ENCODE measurements around the gene FAM32A.

Gene FAM32A

DNA sequence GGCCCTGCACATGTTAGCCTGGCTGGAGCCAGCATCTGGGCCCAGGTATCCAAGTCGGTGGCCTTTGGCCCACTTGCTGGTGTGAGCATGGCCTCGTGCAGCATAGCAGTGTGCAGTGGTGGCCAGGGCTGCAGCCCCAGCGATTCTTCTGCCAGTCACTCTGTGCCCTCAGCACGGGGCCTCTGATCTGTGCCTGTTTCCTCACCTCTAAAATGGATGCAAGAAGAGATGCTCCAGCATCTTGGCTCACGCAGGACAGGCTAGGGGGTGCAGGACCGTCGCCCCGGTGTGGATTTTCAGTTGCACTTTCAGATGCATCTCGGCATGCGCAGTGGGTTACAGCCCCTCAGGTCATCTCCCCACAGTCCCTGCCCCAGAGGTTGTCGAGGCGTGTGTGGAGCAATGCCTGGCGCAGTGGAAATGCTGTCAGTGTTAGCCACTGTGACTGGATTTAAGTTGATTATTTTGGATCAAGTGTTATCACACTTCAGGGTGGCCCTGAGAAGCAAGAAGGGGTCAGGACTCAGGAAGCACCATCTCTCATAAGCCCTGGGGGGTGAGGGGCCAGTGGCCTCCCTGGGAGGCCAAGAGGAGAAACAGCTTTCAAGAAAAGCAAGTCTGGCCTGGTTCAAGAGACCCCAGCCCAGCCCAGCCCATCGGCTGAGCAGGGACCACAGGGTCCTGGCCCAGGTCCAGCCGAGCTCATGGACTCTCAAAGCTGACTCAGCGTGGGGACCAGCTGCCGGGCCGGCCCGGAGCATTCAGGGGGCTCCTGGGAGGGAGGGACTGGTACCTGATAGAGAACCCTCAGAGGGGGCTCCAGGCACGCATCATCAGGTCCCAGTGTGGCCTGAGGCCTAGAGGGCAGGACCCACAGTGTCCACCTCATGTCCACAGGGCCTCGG, 40.3 kb downstream of the FAM32A start:
- no peak for DNase-seq (ENCODE audit: low read depth in 2 of 2)

DNA sequence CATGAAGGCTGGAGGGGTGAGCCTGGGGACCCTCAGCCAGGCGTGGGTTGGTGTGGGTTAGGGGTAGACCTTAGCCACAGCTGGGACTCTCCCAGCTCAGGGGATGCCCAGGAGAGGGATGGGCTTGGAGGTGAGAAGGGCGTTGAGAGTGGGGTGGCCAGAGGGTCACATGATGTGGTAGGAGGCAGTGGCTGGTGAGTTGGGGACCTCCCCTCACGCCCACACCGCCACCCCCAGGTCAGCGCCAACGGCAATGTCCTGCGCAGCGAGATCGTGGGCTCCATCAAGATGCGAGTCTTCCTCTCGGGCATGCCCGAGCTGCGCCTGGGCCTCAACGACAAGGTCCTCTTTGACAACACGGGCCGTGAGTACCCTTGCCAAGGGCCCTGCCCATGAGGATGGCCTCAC, 41.0 kb downstream of the FAM32A start:
- no peak for DNase-seq (ENCODE audit: low read depth in 2 of 2)

DNA sequence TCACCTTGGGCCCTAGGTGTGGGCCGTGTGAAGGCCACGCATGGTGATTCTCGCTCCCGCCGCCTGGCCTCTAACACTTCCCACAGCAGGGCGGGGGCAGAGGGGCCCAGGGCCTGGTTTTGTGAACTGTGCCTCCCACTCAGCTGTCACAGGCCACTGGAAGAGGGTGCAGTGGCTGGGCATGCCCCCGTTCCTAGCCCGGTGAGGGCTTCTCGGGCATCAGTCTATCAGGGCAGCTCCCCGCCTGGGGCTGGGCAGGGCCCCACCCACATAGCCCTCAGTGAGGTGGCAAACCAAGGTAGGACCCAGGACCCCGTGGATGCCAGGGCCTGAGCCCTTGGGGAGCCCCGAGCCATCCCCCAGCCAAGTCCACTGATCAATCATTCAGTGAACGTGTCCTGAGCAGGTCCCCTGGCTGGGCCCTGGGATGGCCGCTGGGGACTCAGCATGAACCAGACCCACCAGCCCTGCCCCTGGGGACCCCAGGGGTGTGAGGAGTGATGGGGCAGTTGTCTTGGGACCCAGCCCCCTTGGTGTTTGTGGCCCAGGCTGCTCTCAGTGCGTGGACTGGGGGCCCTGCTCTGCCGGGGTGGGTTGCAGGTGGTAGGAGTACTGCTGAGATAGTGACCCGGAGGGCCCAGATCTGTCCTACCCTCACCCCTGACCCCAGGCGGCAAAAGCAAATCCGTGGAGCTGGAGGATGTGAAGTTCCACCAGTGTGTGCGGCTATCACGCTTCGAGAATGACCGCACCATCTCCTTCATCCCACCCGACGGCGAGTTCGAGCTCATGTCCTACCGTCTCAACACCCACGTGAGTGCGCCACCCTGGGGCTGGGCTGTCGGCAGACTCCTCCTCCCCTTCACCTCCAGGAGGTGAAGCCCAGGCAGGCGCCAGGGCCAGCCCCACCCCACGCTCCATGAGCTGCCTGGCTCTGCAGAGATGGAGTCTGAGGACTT, 41.9 kb downstream of the FAM32A start:
- DNase-seq (ENCODE audit: low read depth in 2 of 2): no peak

- DNase-seq (ENCODE audit: low read depth in 2 of 2): no peak
Observed at GRCh38 chr19:16227837-16228636, 42.8 kb downstream of the FAM32A start.

DNA sequence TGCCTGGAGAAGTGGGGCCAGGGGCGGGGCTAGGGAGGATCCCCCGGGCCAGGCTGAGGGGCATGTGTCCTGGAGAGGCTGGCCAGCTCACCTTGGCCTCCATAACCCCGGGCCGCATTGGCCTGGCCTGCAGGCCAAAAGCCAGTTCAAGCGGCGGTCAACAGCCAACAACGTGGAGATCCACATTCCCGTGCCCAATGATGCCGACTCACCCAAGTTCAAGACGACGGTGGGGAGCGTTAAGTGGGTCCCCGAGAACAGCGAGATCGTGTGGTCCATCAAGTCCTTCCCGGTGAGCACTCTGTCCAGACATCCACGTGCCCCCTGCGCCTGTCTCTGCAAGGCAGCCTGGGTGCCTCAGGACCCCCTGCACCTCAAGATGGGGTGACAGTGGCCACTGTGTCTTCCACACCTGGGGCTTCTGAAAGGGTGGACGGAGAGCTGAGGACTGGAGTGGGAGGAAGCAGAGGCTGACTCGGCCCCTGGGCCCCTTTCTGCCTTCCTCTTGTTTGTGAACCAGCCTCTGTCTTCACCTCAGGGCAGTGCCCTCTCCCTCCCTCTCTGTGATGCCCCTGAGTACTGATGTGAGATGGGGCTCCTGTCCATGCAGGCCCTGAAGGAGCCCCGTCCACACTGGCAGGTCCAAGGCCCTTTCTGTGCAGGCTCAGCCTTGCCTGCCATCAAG, 43.6 kb downstream of the FAM32A start:
- DNase-seq (ENCODE audit: low read depth in 2 of 2): no peak

- no peak for DNase-seq (ENCODE audit: low read depth in 2 of 2)
Observed at GRCh38 chr19:16229322-16229641, 44.1 kb downstream of the FAM32A start.

- no peak for DNase-seq (ENCODE audit: low read depth in 2 of 2)
Observed at GRCh38 chr19:16232127-16232526, 46.9 kb downstream of the FAM32A start.

- DNase-seq (ENCODE audit: low read depth in 2 of 2): no peak
Observed at GRCh38 chr19:16232568-16232967, 47.4 kb downstream of the FAM32A start.

DNA sequence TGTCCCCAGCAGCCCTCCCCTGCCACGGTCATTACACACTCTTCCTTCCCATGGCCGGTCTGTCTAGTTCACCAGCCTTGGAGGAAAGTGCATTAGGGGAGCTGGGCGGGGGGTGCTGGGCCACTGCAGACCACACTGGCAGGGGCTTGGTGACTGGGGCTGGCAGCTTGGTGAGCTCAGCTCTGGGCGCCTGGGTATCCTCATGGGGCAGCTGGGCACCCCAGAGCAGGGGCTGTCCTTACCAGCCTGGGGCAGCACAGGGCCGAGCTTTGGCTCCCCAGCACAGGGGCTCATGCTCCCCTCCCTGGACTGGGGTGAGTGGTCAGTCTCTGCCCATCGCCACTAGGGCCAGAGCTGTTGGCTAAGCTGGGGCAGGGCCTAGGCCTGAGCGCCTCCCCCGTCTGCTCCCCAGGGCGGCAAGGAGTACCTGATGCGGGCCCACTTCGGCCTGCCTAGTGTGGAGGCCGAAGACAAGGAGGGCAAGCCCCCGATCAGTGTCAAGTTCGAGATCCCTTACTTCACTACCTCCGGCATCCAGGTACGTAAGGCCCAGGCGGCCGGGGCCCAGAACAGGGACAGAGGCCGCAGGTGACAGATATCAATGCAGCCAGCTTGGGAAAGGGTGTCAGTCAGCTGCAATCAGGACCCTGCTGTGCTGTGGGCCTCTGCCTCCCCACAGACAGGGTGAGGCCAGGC, 48.0 kb downstream of the FAM32A start:
- DNase-seq (ENCODE audit: low read depth in 2 of 2): no peak

- no peak for DNase-seq (ENCODE audit: low read depth in 2 of 2)
Observed at GRCh38 chr19:16233836-16234551, 48.8 kb downstream of the FAM32A start.

DNA sequence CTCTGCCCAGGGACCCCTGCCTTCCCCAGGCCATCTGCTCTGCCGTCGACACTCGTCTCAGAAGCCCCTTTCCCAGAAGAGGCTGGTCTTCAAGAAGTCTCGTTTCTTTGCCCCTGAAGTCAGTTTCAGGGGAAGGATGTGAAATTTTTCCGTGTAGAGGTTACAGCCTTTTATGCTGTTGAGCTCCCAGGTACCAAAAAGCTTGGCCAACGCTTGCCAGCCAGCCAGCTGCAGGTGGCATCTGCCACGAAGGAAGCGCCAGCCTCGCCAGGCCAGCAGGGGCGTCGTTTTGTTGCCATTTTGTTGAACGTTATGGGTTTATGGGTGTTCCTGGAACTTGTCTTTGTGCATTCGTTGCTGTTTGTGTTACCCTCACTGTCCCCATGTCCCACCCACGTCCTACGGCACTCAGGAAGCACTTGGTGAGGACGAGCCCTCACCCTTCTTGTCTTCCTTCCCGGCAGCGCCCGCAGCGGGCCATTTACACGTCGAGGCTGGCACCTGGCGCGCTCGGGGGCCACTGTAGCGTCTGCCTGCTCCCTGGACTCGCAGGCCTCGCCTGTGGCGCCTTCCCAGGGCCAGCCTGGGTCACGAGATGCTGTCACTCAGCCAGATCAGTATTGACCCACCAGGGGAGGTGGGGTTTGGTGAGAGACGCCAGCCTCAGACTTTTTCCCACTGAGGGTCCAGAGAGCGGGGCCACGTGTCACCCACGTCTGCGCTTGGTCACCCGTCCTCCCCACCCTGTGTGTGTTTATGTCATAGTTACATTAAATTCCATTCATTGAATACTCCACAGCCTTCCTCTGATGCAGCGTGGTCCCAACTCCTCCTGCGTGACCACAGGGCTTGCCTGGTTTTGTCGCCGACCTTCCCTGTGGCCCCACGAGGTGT, 49.6 kb downstream of the FAM32A start:
- DNase-seq (ENCODE audit: low read depth in 2 of 2): no peak

- no peak for DNase-seq (ENCODE audit: low read depth in 2 of 2)
Observed at GRCh38 chr19:16235811-16236652, 50.8 kb downstream of the FAM32A start.

All from stimulated activated CD4-positive, alpha-beta T cell treated with anti-CD3 and anti-CD28 coated beads, Interleukin-1b, Interleukin-23, amount 100 ng/mL, for 4 hours (primary cell).